NCI-H510A (cell line): ENCODE results near the gene KCNB1.

Experiments
- DNase-seq: peaks from one replicate; lab custom pipeline; 2025; lab: John Stamatoyannopoulos, UW

KCNB1 gene

DNA sequence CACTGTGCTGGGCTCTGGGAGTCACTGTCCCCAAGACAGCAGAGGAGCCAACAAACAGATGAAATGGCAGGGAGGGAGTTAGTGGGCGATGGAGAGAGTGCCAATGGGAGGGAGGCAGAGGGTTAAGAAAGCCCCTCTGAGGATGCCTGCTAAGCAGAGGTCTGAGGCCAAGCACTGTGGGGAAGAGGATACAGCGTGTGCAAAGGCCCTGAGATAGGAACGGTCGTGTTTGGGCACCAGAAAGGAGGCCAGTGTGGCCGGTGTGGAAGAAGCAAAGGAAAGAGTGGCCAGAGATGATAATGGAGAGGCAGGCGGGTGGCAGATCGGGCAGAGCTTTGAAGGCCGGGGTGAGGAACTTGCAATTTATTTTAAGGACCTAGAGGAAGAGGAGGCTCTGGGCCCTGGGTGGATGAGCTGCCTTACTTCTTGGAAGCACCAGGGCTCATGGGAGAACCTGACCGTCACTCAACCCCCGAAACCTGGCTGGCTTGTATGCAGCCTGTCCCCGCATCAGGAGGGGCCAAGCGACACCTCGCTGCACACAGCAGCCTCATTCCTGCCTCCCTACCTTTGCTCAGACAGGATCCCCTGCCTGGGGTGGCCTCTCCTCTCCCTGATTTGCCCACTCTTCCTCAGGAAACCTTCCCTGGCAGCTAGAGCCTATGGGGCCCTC lies 73.0 kb downstream of the KCNB1 start:
- DNase-seq = no peak

DNA sequence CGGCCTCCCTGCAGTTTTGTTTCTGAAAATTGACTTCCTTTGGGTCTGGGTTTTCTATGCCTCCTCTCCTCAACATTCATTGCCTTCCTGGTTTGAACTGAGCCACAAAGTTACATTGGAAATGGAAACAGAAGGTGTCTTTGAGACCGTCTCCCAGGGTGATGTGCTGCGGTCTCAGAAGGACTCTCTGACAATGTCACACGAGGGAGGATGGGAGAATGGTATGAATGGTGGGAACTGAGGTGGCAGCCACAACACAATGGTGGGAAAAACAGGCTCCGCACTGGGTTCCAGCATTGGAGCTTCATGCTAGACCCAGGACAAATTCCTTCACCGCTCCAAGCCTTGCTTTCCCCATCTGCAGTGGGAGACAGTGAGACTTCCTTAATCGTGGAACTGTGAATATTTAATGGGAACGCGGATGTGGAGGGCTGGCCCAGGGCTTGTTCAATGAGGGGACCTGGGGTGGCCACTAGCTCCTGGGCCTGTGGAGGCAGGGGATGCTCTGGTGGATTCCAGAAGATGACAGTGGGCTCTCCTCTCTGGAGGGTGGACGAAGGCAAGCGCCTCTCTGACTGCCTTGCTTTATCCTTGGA lies 73.9 kb downstream of the KCNB1 start:
- no peak for DNase-seq

DNA sequence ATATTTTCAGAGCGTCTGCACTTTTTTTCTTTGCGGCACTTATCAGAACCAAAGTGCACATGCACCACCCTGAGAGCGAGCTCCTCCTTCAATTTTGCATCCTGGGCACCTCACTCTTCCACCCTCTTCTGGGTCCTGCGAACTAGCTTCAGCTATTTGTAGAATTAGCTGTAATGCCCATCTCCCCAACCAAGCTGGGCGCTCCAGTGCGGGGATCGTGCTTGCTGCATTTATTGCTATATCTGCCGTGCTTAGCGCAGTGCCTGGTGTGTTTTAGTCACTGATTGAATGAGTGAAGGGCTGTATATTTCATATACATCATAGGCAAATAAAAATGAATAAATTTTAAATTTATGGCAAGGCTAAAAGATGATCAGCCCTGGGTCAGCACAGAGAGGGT lies 75.8 kb downstream of the KCNB1 start:
- no peak for DNase-seq

DNA sequence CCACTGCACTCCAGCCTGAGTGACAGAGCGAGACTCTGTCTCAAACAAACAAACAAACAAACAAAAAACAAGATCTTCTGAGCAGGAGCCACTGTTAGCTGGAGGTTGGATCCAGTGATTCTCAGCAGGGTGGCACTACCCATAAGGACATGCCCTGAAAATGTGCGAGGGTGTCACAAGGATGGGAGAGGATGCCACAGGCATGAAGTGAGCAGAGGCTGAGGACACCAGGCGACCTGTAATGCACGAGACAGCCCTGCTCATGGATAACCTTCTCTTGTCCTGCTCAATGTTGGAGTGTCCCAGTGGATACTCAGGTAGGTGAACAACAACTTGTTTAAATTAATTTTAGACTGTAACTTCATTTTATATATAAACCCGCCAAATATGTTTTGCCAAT lies 76.8 kb downstream of the KCNB1 start:
- no peak for DNase-seq

DNA sequence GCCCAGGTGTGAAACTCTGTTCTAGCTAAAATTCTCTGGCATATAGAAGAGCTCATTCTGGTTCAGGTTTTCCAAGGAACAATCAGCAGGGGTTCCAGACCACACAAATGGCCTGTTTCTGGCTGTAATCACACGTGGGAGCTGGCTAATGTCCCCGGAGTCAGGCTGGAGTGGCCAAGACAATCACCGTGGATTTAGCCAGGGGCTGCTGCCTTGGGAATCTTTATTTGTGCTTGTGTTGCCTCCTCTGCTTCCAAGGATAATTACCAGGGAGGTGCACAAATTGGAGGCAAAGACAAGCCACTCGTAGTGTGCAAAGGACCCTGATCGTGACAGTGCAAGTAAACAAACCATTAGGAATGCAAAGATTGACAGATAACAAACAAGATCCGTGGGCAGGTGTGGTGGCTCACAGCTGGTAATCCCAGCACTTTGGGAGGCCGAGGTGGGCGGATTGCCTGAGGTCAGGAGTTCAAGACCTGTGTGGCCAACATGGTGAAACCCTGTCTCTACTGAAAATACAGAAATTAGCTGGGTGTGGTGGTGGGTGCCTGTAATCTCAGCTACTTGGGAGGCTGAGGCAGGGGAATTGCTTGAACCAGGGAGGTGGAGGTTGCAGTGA lies 77.3 kb downstream of the KCNB1 start:
- no peak for DNase-seq

DNA sequence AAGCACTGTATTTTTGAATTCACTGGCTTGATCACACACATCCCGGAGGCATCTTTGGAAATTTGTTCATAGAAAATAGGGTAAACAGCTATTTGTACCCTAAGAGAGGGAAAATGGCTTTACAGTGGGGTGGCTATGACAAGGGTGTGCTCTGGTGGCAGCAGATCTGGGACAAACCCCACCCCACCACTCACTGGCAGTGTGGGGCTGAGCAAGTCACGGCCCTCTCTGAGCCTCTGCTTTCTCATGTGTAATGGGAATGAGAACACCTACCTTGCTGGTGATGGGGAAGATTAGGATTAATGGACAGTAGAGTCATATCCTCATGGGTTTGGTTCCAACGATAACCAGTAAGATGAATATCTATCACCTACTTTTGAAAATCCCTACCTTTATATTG lies 78.0 kb downstream of the KCNB1 start:
- no peak for DNase-seq

DNA sequence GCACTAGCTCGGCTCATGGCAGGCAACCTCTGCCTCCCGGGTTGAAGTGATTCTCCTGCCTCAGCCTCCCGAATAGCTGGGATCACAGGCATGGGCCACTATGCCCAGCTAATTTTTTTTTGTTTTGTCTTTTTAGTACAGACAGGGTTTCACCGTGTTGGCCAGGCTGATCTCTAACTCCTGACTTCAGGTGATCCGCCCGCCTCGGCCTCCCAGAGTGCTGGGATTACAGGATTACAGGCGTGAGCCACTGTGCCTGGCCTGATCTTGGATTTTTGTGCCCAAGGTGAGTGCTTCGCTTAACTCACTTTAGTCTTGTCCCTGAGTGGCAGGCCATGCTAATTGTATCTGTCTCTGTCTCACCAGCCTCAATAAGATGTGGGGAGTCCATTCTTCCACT lies 78.6 kb downstream of the KCNB1 start:
- DNase-seq = no peak

DNA sequence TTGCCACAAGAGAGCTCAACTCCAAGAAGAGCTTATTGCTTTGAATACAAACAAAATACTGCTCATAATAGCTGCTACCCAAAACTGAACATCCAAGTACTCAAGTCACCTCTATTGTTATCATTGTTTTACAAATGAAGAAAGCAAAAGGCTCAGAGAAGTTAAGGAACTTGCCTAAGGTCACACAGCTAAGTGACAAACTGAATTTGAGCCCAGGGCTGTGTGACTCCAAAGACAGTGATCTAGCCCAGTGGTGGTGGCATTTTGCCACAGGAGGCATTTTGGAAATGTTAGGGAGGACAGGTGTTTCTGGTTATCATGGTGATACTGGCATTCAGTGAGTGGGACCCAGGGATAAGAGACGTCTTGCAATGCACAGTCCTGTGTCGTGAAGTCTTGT lies 79.5 kb downstream of the KCNB1 start:
- DNase-seq = no peak

DNA sequence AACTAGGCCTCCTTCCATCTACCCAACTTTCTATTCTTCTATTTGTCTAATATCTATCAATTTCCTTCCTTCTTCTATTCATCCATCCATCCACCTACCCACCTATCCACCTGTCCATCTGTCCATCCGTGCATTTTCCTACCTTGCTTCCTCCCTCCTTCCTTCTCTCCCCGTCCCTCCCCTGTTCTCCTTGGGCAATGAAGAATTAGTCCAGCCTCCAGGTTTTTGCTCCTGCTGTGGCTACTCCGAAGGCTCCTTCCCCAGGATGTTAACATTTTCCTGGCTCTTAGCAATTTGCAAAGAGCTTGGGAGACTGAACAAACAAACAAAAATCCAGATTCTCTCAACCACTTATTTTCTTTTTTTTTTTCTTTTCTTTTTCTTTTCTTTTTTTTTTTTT lies 81.6 kb downstream of the KCNB1 start:
- DNase-seq = no peak

DNA sequence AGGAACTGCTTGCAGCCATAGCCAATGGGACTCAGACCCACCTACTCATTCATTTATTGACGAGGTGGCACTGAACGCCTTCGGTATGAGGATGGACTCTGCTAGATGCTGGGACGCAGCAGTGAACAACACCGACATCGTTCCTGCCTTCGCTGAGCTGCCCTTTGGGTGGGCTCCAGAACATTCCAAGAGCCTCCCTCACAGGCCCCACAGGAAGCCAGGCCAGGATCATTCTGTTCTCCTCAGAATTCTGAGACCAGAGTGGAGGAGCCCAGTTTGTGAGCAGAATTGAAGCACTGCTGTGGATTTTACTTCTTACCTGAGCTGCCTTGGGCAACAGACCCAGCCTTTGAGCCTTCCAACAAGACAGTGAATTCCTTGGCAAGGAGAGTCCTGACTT lies 82.1 kb downstream of the KCNB1 start:
- no peak for DNase-seq

DNA sequence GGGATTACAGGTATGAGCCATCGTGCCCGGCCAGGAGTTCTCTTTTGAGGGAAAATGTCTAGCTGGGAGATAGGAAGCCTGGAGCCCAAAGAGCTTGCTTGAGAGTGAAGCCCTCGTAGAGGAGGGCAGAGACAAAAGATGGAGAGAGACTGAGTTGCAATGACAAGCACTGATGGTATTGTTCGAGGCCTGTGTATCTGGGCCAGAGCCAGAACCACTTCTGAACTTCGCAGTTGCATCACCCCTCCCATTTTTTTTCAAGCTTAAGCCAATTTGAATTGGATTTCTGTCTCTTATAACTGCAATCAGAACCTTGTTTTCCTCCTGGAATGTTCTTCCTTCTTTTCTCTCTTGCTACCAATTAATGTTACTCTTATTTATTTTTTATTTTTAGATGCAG lies 83.1 kb downstream of the KCNB1 start:
- no peak for DNase-seq

DNA sequence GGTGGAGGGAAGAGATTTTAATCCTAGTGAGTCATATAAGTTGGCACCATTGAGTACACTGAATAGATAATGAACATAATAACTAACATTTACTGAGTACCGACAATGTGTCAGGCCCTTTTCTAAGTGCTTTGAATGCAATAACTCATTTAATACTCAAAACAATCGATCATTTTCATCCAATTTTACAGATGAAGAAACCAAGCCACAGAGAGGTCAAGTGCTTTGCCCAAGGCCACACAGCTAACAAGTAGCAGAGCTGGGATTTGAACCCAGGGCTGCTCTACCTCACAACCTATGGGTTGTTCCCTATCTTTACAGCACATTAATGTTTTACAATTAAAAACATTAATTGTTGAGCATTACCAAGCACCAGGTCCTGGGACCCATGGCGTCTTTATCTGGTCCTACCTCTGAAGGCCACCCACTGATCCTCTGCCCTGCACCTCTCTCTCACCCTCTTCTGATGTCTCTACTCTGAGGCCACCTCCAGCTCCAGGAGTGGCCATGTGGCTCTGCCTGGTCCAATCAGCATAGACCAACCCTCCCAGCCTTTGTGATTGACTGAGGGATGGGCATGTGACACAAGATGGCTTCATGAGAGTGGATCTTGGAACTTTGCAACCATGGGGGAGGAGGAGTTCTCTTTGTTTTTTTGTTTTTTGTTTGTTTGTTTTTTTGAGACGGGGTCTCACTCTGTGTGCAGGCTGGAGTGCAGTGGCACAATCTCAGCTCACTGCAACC lies 83.9 kb downstream of the KCNB1 start:
- DNase-seq = no peak

DNA sequence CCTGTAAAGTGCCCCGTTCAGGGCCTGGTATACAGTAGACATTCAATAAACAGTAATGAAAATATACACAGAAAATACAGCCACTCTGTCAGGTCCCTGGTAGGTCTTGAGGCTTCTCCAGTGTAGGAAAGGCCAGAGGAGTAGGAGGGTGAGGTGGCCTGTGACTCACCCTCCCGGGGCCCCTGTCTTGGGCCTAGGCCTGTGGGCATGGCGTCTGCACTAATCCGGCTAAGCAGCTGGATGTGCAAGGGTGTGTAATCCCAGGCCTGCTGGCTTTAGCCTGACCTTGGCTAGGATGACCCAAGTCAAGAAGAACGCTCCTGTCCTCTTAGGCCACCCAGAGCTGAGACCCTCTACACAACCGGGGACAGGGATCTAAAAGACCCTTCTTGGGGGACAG lies 84.9 kb downstream of the KCNB1 start:
- no peak for DNase-seq

DNA sequence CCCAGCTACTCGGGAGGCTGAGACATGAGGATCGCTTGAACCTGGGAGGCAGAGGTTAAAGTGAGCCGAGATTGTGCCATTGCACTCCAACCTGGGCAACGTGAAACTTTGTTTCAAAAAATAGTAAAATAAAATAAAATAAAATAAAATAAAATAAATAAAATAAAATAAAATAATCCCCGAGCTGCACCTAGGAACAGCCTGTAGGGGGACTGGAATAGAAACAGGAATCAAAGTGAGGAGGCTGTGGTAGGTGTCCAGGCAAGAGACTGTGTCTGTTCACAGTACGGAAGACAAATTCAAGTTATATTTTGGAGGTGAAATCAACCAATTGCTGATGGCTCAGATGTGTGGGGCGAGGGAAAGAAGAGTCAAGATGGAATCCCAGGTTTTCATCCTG lies 86.2 kb downstream of the KCNB1 start:
- no peak for DNase-seq

DNA sequence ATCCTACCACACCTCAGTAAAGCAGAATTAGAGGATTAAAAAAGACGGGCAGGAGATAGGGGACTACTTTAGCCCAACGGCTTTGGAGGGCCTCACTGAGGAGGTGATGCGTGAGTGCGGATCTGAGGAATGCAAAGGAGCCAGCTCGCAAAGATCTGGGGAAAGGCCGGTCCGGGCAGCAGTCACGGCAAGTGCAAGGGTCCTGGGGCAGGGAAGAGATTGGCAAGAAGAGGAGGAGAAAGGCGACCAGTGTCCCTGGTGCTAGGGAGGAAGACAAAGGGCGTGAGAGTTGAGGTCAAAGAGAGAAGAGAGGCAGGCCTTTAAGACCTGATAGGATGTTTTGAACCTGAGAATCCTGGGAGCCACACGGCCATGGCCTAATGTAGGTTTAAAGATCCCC lies 86.8 kb downstream of the KCNB1 start:
- no peak for DNase-seq

DNA sequence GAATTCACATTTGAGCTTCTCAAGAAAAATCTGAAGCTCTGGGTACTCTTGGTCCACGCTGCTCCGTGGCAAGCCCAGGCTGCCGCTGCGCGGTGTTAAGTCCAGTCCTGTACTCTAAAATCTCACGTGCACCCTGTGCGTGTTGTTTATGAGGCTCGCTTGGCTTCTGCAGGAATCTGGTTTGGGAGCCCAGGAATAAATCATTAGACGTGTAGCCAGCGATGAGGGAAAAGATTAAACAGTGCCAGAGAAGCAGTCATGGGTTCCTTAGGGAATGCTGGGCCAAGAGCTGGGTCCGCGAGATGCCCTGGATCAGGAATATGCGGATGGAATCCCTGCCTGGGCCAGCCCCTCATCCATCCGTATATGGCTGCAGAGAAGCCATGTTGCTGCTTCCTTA lies 87.3 kb downstream of the KCNB1 start:
- no peak for DNase-seq

DNA sequence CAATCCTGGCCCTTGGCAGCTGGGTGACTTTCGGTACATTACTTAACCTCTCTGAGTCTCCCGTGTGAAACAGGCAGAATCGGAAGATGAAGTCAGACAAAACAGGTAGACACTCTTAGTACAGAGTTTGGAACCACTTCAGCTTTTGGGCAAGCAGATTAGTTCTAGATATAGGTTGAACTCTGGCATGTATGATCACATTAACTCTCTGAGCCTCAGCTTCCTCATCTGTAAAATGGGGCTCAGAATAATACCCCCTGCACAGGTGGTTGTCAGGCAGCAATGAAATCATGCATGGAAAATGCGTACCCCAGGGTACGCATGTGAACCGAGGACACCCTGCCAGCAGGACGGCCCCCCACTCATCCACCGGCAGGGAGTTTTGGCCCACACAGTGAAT lies 87.7 kb downstream of the KCNB1 start:
- DNase-seq = no peak

DNA sequence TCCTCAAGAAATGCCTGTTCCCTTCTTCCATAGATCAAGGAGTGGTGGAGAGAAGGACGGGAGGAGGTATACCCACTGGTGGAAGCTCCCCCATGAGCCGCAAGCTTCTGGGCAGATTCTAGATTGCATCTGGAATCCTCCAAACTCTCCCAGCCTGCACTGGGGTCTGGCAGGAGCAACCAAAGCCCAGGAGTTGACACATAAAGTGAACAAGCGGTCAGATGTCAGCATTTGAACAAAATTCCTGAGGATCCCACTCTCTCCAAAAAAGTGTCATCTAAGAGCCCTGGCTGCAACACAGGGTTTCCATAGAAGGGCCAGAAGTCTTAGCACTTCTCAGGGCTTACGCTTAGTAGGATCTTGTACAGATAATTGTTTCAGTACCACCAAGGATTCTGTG lies 88.2 kb downstream of the KCNB1 start:
- DNase-seq = no peak

DNA sequence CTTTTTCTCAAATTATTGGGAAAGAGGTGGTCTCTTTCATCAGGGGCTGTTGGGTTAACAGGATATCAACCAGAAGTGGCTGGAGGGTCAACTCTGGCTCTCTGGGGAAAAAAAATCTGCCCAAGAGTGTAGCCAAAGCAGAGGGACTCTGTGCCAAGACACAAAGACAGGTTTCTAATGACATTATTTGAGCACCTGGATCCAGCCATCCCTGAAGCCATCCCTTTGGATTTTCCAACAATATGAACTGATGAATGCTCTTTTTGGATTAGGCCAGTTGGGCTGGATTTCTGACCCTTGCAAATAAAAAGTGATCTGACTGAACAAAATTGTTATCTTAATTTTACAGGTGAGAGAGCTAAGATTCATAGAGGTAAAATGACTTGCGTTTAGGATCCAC lies 88.7 kb downstream of the KCNB1 start:
- DNase-seq = no peak

DNA sequence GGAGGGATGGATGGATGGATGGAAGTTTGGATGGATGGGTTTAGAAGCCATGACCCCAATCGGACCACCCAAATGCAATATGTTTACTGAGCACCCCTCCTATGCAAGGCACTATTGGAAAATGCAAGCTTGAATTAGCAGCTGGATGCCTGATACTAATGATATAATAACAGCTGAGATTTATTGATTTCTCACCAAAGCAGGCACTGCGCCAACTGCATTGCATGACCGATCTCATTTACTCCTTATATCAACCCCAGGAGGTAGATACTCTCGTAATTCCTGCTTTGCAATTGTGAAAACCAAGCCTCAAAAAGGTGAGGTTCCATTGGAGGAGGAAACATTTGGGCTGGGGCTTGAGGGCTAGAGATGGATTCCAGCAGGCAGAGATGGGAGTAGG lies 89.7 kb downstream of the KCNB1 start:
- DNase-seq = no peak

DNA sequence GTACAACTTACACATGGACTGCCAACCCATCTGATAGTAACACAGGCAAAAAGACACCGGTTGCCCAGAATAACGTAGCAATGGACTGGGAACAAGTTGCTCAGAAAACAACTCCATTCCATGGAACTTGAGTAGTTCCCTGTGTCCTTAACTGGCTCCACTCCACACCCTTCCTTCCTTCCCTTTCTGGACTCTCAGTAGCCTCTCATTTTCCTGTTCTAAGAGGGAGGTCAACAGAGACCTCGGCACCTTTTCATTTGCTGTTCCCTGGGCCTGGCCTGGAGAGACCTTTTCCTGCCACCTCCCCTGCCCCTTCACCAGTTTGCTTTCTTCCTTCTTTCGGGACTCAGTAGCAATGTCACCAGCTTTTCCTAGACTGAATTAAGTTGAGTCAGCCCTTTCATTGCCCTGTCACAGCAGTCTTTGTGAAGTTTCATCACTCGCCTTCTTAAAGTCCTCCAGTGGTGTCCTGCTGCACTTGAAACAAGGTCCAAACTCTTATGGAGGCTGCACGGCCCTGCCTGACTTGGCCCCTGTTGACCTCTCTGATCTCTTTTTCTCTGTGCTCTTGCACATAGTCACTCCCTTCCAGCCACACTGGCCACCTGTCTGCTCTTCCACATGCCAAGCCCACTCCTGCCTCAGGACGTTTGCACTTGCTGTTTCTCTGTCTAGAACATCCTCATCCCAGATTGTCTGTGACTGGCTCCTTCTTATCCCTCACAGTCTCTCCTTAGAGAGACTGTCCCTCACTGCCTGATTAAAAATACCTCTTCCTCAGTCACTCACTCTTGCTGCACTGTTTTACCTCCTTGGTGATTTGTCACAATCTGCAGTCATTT lies 90.8 kb downstream of the KCNB1 start:
- DNase-seq = no peak

DNA sequence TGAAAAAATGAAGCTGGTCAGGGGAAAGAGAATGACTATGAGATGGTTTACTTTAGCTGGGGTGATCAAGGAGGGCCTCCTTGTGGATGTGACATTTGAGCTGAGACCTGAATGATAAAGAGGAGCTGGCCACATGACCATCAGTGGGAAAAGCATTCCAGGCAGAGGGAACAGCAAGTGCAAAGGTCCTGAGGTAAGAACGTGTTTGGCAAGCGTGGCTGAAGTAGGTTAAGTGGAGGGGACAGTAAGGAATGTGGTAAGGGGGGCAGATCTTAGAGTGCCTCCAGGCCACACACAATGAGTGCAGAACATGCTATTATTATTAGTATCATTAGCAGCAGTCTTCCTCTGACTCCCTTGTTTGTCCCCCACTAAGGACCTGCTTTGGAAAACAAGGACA lies 92.6 kb downstream of the KCNB1 start:
- no peak for DNase-seq
